Activated CD4-positive, alpha-beta T cell treated with anti-CD3 and anti-CD28 coated beads, Interleukin-2, amount 50 U/mL, for 4 hours (primary cell): ENCODE results near the gene ITK.
A peak's percentile ranks its signal among the peaks of the same experiment; 100 is the strongest.
"Not testable (repeated sequence)": the region's sequence is repeated elsewhere in the genome, so short reads cannot be mapped to it uniquely, and the experiment has no call there.

Experiments used
- DNase-seq, 2 experiments: peaks; one replicate each; pipeline ENCODE4 v3.0.0-alpha.2; 2020

ITK gene

GRCh38 chr5:157168286-157168685 lies 12.4 kb upstream of the ITK start:
- no peak for DNase-seq

GRCh38 chr5:157172403-157172802 lies 8.2 kb upstream of the ITK start:
- peak; percentile 82 to 88 for DNase-seq

GRCh38 chr5:157175071-157175612 lies 5.5 kb upstream of the ITK start:
- DNase-seq: no peak

GRCh38 chr5:157177953-157178352 lies 2.7 kb upstream of the ITK start:
- no peak for DNase-seq

GRCh38 chr5:157178966-157179365 lies 1.7 kb upstream of the ITK start:
- no peak for DNase-seq

- DNase-seq: no peak
Observed at GRCh38 chr5:157182143-157182757, 1.6 kb downstream of the ITK start.

- no peak for DNase-seq
Observed at GRCh38 chr5:157184117-157184670, 3.6 kb downstream of the ITK start.

- DNase-seq: not testable (repeated sequence)
Observed at GRCh38 chr5:157185122-157185521, 4.5 kb downstream of the ITK start.

GRCh38 chr5:157186309-157187045 lies 5.8 kb downstream of the ITK start:
- DNase-seq: no peak

- DNase-seq: no peak
Observed at GRCh38 chr5:157187046-157187754, 6.6 kb downstream of the ITK start.

- DNase-seq: no peak
Observed at GRCh38 chr5:157188270-157188669, 7.6 kb downstream of the ITK start.

- DNase-seq: no peak
Observed at GRCh38 chr5:157189223-157189622, 8.6 kb downstream of the ITK start.

- no peak for DNase-seq
Observed at GRCh38 chr5:157193699-157194424, 13.2 kb downstream of the ITK start.

GRCh38 chr5:157196045-157196444 lies 15.4 kb downstream of the ITK start:
- no peak for DNase-seq

- no peak for DNase-seq
Observed at GRCh38 chr5:157197086-157197485, 16.4 kb downstream of the ITK start.

GRCh38 chr5:157198277-157198986 lies 17.8 kb downstream of the ITK start:
- peak; percentile 62 to 66 for DNase-seq

GRCh38 chr5:157201857-157202256 lies 21.2 kb downstream of the ITK start:
- no peak for DNase-seq

GRCh38 chr5:157203417-157203816 lies 22.8 kb downstream of the ITK start:
- DNase-seq: no peak

- DNase-seq: no peak
Observed at GRCh38 chr5:157204765-157205164, 24.1 kb downstream of the ITK start.

- DNase-seq: no peak
Observed at GRCh38 chr5:157205708-157206107, 25.1 kb downstream of the ITK start.

- DNase-seq: not testable (repeated sequence)
Observed at GRCh38 chr5:157210652-157211051, 30.0 kb downstream of the ITK start.

GRCh38 chr5:157212307-157212706 lies 31.7 kb downstream of the ITK start:
- DNase-seq: no peak
